HG02623 (cell line): ENCODE results near the gene AP5Z1.

ENCODE experiments used
- ATAC-seq: cut with Tn5 transposase; IDR thresholded peaks from one replicate; pipeline ENCODE4 v1.9.1; 2021; ENCODE audit warnings: moderate library complexity; ENCODE audit not compliant: unreplicated experiment

The AP5Z1 gene

GRCh38 chr7:4765776-4766490 lies 9.5 kb upstream of the AP5Z1 start:
- ATAC-seq: no peak

GRCh38 chr7:4766666-4767519 lies 8.5 kb upstream of the AP5Z1 start:
- ATAC-seq: no peak

GRCh38 chr7:4768597-4769569 lies 6.5 kb upstream of the AP5Z1 start:
- ATAC-seq: no peak

GRCh38 chr7:4769761-4770160 lies 5.7 kb upstream of the AP5Z1 start:
- ATAC-seq: no peak

GRCh38 chr7:4770886-4771285 lies 4.5 kb upstream of the AP5Z1 start:
- no peak for ATAC-seq

GRCh38 chr7:4771737-4772136 lies 3.7 kb upstream of the AP5Z1 start:
- ATAC-seq: no peak

- no peak for ATAC-seq
Observed at GRCh38 chr7:4772306-4772705, 3.1 kb upstream of the AP5Z1 start.

- ATAC-seq: no peak
Observed at GRCh38 chr7:4774007-4774406, 1.4 kb upstream of the AP5Z1 start.

GRCh38 chr7:4774658-4775249 lies 669 bp upstream of the AP5Z1 start:
- peak; percentile 25 for ATAC-seq

GRCh38 chr7:4775848-4776623 lies 613 bp downstream of the AP5Z1 start:
- ATAC-seq: peak; percentile 0

- no peak for ATAC-seq
Observed at GRCh38 chr7:4779118-4779517, 3.7 kb downstream of the AP5Z1 start.

- ATAC-seq: no peak
Observed at GRCh38 chr7:4781366-4782069, 6.1 kb downstream of the AP5Z1 start.

- ATAC-seq: no peak
Observed at GRCh38 chr7:4782333-4783291, 7.2 kb downstream of the AP5Z1 start.

- ATAC-seq: no peak
Observed at GRCh38 chr7:4783292-4783652, 7.8 kb downstream of the AP5Z1 start.

GRCh38 chr7:4783762-4784351 lies 8.4 kb downstream of the AP5Z1 start:
- no peak for ATAC-seq

GRCh38 chr7:4784799-4785198 lies 9.4 kb downstream of the AP5Z1 start:
- ATAC-seq: no peak

- ATAC-seq: no peak
Observed at GRCh38 chr7:4785371-4785770, 9.9 kb downstream of the AP5Z1 start.

GRCh38 chr7:4786015-4786414 lies 10.6 kb downstream of the AP5Z1 start:
- no peak for ATAC-seq
